ENCODE data around the gene IHH. TPM values are rescaled to one million over a fixed set of nuclear protein-coding genes. Genes with fewer than 3 reads are reported as not detected.

The IHH gene
- total RNA-seq, 1 donor = not detected

GRCh38 chr2:219032051-219032745 is 28.5 kb downstream of the IHH start:
- H3K4me3 ChIP-seq (ENCODE audit: low read depth, low read length) = no peak overlapping the region
- no peak for DNase-seq (ENCODE audit: low read depth)
- no peak for TF ChIP-seq CTCF (IDR thresholded peaks at IDR 0.05; ENCODE audit: insufficient read depth, low read depth, low read length)

GRCh38 chr2:219031005-219031738 is 29.5 kb downstream of the IHH start:
- no peak for DNase-seq (ENCODE audit: low read depth)
- TF ChIP-seq CTCF (IDR thresholded peaks at IDR 0.05; ENCODE audit: insufficient read depth, low read depth, low read length) = no peak
- no peak overlapping the region for H3K4me3 ChIP-seq (ENCODE audit: low read depth, low read length)

GRCh38 chr2:219030177-219030940 is 30.4 kb downstream of the IHH start:
- no peak overlapping the region for H3K4me3 ChIP-seq (ENCODE audit: low read depth, low read length)
- TF ChIP-seq CTCF (IDR thresholded peaks at IDR 0.05; ENCODE audit: insufficient read depth, low read depth, low read length) = no peak
- no peak for DNase-seq (ENCODE audit: low read depth)

GRCh38 chr2:219029829-219030165 is 30.9 kb downstream of the IHH start:
- peak; percentile 74 for DNase-seq (ENCODE audit: low read depth)
- peak; percentile 93 for TF ChIP-seq CTCF (IDR thresholded peaks at IDR 0.05; ENCODE audit: insufficient read depth, low read depth, low read length)
- H3K4me3 ChIP-seq (ENCODE audit: low read depth, low read length) = no peak overlapping the region

GRCh38 chr2:219028996-219029828 is 31.5 kb downstream of the IHH start:
- TF ChIP-seq CTCF (IDR thresholded peaks at IDR 0.05; ENCODE audit: insufficient read depth, low read depth, low read length) = no peak
- H3K4me3 ChIP-seq (ENCODE audit: low read depth, low read length) = no peak overlapping the region
- DNase-seq (ENCODE audit: low read depth) = no peak

- no peak for TF ChIP-seq CTCF (IDR thresholded peaks at IDR 0.05; ENCODE audit: insufficient read depth, low read depth, low read length)
- no peak for DNase-seq (ENCODE audit: low read depth)
- no peak overlapping the region for H3K4me3 ChIP-seq (ENCODE audit: low read depth, low read length)
These were observed 32.6 kb downstream of the IHH start for GRCh38 chr2:219028141-219028540.
